Stimulated activated CD4-positive, alpha-beta T cell treated with anti-CD3 and anti-CD28 coated beads, Interleukin-4, amount 100 ng/mL, for 4 hours (primary cell): ENCODE data around the gene GUSB.
"Not testable (repeated sequence)": the region's sequence is repeated elsewhere in the genome, so short reads cannot be mapped to it uniquely, and the experiment has no call there.

Source experiments
- DNase-seq, 2 experiments: peaks; one replicate each; pipeline ENCODE4 v3.0.0-alpha.2; 2020

Gene GUSB

GRCh38 chr7:65981965-65982792 lies at the start of gene GUSB:
TSS of gene GUSB (minus strand) at chr7:65982213. CDS start at chr7:65982183, 30 bp downstream.
- peak; percentile 86 to 89 for DNase-seq

- not testable (repeated sequence) for DNase-seq
Measured at GRCh38 chr7:66028342-66028741, 46.3 kb upstream of the GUSB start.

- no peak for DNase-seq
Measured at GRCh38 chr7:66016131-66016461, 34.1 kb upstream of the GUSB start.

- DNase-seq, result no peak
Measured at GRCh38 chr7:66015440-66016130, 33.6 kb upstream of the GUSB start.

GRCh38 chr7:66013938-66014337 lies 31.9 kb upstream of the GUSB start:
- DNase-seq, result no peak

- DNase-seq, result no peak
Measured at GRCh38 chr7:66007232-66007631, 25.2 kb upstream of the GUSB start.

- not testable (repeated sequence) for DNase-seq
Measured at GRCh38 chr7:66005115-66005671, 23.2 kb upstream of the GUSB start.

GRCh38 chr7:66000823-66001417 lies 18.9 kb upstream of the GUSB start:
- DNase-seq, result not testable (repeated sequence)

GRCh38 chr7:65994984-65995383 lies 13.0 kb upstream of the GUSB start:
- DNase-seq, result not testable (repeated sequence)

- no peak for DNase-seq
Measured at GRCh38 chr7:65992526-65992925, 10.5 kb upstream of the GUSB start.

- DNase-seq, result not testable (repeated sequence)
Measured at GRCh38 chr7:65991829-65992228, 9.8 kb upstream of the GUSB start.

- DNase-seq, result no peak
Measured at GRCh38 chr7:65989694-65990080, 7.7 kb upstream of the GUSB start.

- not testable (repeated sequence) for DNase-seq
Measured at GRCh38 chr7:65988503-65988902, 6.5 kb upstream of the GUSB start.

GRCh38 chr7:65988084-65988483 lies 6.1 kb upstream of the GUSB start:
- DNase-seq, result no peak

GRCh38 chr7:65983965-65984658 lies 2.1 kb upstream of the GUSB start:
- no peak for DNase-seq

GRCh38 chr7:65980478-65981250 lies 1.3 kb downstream of the GUSB start:
- DNase-seq, result peak in 1 of 2 experiments; percentile 30

- no peak for DNase-seq
Measured at GRCh38 chr7:65979583-65980477, 2.2 kb downstream of the GUSB start.

GRCh38 chr7:65978891-65979582 lies 3.0 kb downstream of the GUSB start:
- DNase-seq, result no peak

GRCh38 chr7:65976659-65977196 lies 5.3 kb downstream of the GUSB start:
- no peak for DNase-seq

GRCh38 chr7:65975814-65976445 lies 6.1 kb downstream of the GUSB start:
- no peak for DNase-seq
